ENCODE results near the gene VSIG4. TPM values are rescaled to one million over a fixed set of nuclear protein-coding genes. Genes with fewer than 3 reads are reported as not detected.
"Not testable (repeated sequence)": the region's sequence is repeated elsewhere in the genome, so short reads cannot be mapped to it uniquely, and the experiment has no call there.

VSIG4 gene
- total RNA-seq, 2 experiments from 2014 or later: not detected

DNA sequence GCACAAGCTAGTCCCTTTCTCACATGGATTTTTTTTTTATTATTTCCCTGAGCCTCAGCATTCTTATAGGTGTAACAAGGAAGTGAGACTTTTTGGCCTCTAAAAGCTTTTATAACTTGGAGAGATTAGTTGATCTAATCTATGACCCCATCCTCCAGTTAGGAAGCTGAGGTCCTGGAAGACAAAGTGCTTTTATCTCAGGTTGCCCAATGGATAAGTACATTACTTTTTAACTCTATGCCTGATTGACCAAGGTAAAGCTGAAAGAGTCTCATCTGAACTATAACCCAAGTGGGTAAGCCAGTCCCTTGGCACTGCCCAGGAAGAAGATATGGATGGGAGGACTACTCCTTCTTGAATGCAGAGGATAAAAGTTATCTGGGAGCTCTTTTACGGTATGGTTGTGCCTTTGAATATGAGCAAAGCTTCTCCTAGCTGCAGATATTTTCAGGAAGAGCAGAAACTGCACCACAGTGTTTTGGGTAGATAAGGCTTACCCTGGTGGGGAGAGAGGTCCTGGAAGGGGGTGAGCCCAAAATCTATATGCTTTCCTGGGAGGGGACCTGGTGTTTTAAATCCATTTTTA is 40.2 kb downstream of the VSIG4 start:
- peaks cover 24% of the 10 kb centered on the region for H3K4me1 Mint-ChIP-seq
- ChIA-PET POLR2A (no interaction called here), CTCF (interaction anchor here (0.5 to 1.4 kb wide), 2 partner anchors 251 to 419 kb away, joined by 3 read pairs; no protein-coding TSS in a partner anchor)
- peaks cover 2% of the 10 kb centered on the region for H3K36me3 Mint-ChIP-seq (ENCODE audit: low read depth)
- H3K27me3 Mint-ChIP-seq: no peaks in the 10 kb centered on the region
- peaks cover 2% of the 10 kb centered on the region for H3K9me3 Mint-ChIP-seq
- no peak overlapping the region for H3K27ac Mint-ChIP-seq
- DNase-seq: no peak
- H3K4me3 Mint-ChIP-seq: no peak overlapping the region

GRCh38 chrX:65999029-65999562 is 40.8 kb downstream of the VSIG4 start:
- ChIA-PET CTCF (interaction anchor here (0.5 to 1.4 kb wide), 2 partner anchors 250 to 418 kb away, joined by 3 read pairs; no protein-coding TSS in a partner anchor), POLR2A (no interaction called here)
- Mint-ChIP-seq H3K4me1 (peaks cover 24% of the 10 kb centered on the region), H3K27me3 (no peaks in the 10 kb centered on the region), H3K4me3 (no peak overlapping the region), H3K9me3 (peaks cover 2% of the 10 kb centered on the region), H3K27ac (no peak overlapping the region), H3K36me3 (ENCODE audit: low read depth) (no peaks in the 10 kb centered on the region)
- no peak for DNase-seq

- Mint-ChIP-seq H3K4me3 (no peak overlapping the region), H3K27me3 (no peaks in the 10 kb centered on the region), H3K9me3 (no peaks in the 10 kb centered on the region), H3K4me1 (peaks cover 23% of the 10 kb centered on the region), H3K27ac (no peak overlapping the region), H3K36me3 (ENCODE audit: low read depth) (no peaks in the 10 kb centered on the region)
- POLR2A ChIA-PET: no interaction called here
- DNase-seq: no peak
- CTCF ChIA-PET: interaction anchor here (1.4 kb wide), 1 partner anchor 417 kb away, joined by 3 read pairs; no protein-coding TSS in a partner anchor
These were observed 41.7 kb downstream of the VSIG4 start for GRCh38 chrX:65997978-65998717.

DNA sequence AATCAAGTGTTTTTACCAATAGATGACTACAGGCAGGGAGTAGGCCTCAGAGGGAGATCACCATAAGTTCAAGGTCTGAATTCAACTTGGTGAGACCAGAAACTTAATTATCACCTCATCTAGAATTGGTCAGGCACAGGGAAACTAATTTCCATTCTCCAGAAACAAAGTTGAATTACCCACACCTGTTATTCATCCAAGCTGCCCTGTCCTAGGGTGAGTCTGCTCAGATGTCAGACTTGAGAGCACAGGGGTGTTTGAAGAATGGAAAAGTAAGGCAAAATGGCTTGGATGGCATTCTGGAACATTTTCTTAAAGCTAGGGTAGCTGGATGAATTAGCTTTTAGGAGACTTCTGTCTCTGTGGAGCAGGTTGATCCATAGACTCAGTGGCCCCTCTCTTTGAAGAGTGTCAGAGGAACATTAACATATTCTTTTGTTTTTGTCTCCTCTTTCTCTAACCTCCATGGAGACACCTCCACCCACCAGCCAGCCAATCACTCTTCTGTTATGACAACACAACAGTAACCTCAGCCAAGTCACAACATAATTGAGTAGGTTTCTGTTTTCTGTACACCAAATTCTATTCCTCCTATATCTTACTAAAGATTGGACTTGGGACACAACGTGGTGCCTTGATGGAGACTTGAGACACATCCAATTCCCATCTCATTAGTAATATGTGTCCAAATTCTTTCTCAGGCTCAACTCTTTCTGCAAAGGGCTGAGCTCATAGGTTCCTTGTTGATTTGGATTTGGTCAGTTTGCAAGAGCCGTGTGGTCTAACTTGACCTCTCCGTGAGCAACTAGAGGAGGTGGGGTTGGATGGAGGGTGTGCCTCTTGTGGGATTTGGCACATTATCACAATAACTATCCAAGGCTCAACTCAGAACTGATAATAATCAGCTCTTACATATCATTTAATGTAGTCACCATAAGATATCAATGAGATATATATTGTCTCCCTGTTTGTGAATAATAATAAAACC is 45.1 kb downstream of the VSIG4 start:
- H3K27me3 Mint-ChIP-seq: no peaks in the 10 kb centered on the region

GRCh38 chrX:65993915-65994460 is 45.9 kb downstream of the VSIG4 start:
- Mint-ChIP-seq H3K4me1 (peaks cover 14% of the 10 kb centered on the region), H3K27me3 (no peaks in the 10 kb centered on the region), H3K36me3 (ENCODE audit: low read depth) (no peaks in the 10 kb centered on the region), H3K27ac (no peak overlapping the region), H3K4me3 (no peak overlapping the region), H3K9me3 (peaks cover 4% of the 10 kb centered on the region)
- ChIA-PET POLR2A (no interaction called here), CTCF (no interaction called here)
- DNase-seq: no peak

More for the DNA sequence above, 45.1 kb downstream of the VSIG4 start:
- Mint-ChIP-seq H3K4me1 (peaks cover 14% of the 10 kb centered on the region), H3K36me3 (ENCODE audit: low read depth) (no peaks in the 10 kb centered on the region), H3K9me3 (peaks cover 4% of the 10 kb centered on the region), H3K27ac (no peak overlapping the region), H3K4me3 (no peak overlapping the region)
- POLR2A ChIA-PET: no interaction called here
- no peak for DNase-seq
- CTCF ChIA-PET: no interaction called here

DNA sequence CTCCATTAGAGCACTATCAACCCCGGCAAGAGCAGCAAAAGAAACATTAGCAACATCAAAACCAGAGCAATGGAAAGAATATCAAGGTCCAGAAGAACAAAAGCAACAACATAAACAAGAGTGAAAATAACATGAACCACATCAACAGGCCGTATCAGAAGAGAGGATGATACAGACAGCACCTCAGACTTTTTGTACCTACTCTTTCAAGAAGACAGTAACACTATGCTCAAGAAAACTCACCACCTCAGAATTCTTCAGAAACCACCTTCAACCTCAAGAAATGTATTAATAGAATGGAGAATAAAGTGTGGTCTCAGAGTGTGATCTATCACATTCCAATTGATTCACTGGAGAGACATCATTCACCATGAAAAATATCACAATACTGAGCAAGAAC is 46.5 kb downstream of the VSIG4 start:
- no peak overlapping the region for H3K27ac Mint-ChIP-seq
- H3K4me3 Mint-ChIP-seq: no peak overlapping the region
- no peak for DNase-seq
- no peaks in the 10 kb centered on the region for H3K36me3 Mint-ChIP-seq (ENCODE audit: low read depth)
- CTCF ChIA-PET: no interaction called here
- no peaks in the 10 kb centered on the region for H3K27me3 Mint-ChIP-seq
- POLR2A ChIA-PET: no interaction called here
- peaks cover 14% of the 10 kb centered on the region for H3K4me1 Mint-ChIP-seq
- peaks cover 4% of the 10 kb centered on the region for H3K9me3 Mint-ChIP-seq

DNA sequence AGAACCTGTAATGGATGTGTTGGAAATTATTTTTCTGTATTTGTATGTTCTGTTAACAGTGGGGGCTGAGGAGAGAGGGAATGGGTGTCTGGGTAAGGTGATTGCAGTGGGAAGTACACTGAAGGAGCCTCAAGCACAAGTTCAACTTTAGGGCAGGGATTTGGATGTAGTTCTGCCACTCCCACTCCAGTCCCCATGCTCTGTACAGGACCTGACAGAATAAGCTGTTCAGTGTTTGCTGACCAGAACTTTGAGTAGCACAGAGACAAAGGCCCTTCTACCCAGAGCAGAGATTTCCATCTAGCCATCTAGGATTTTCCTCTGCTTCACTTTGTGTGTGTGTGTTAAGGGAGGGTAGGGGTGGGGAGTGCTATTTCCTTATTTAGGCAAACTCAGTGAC is 49.2 kb downstream of the VSIG4 start:
- Mint-ChIP-seq H3K4me1 (peaks cover 33% of the 10 kb centered on the region), H3K4me3 (no peak overlapping the region), H3K36me3 (ENCODE audit: low read depth) (no peaks in the 10 kb centered on the region), H3K27ac (no peak overlapping the region), H3K9me3 (peaks cover 4% of the 10 kb centered on the region), H3K27me3 (no peaks in the 10 kb centered on the region)
- ChIA-PET POLR2A (no interaction called here), CTCF (no interaction called here)
- DNase-seq: no peak

GRCh38 chrX:65987811-65988210 is 52.1 kb downstream of the VSIG4 start:
- H3K4me1 Mint-ChIP-seq: peaks cover 22% of the 10 kb centered on the region
- CTCF ChIA-PET: interaction anchor here (2.8 kb wide), 1 partner anchor 408 kb away, joined by 19 read pairs; no protein-coding TSS in a partner anchor
- H3K27me3 Mint-ChIP-seq: no peaks in the 10 kb centered on the region
- H3K36me3 Mint-ChIP-seq (ENCODE audit: low read depth): no peaks in the 10 kb centered on the region
- POLR2A ChIA-PET: no interaction called here
- no peak for DNase-seq
- peaks cover 4% of the 10 kb centered on the region for H3K9me3 Mint-ChIP-seq
- H3K27ac Mint-ChIP-seq: peak overlapping the region; percentile 35
- H3K4me3 Mint-ChIP-seq: no peak overlapping the region

DNA sequence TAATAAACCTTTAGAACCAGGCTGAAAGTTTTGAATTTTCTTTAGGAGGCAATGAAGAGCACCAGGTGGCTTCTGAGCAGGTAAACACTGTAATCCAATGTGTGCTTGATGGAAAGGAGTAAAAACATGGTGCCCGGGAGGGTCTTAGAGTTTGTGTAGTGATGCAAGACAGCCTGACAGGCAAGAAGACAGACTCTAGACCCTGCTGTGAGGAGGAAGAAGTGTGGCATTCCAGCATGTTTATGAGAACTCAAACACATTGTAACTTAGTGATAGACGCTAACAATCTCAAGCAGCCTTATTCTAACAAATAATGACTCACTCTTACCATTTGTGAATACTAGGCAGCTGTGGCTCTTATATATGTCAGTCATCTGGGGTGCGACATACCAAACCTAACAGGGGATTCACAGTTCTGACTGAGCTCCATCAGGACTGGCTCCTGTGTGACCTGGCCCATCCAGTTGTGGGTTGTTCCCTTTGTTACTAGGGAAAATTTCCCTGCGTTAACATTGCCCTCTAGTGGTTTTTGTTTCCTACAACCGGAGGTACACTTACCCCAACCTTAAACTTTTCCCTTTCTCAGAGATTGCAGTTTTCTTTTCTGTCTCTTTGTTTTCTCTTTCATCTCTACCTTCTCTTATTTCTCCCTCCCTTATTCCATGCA is 53.8 kb downstream of the VSIG4 start:
- CTCF ChIA-PET: interaction anchor here (0.6 to 2.8 kb wide), 13 partner anchors 19 to 406 kb away, joined by 3 to 19 read pairs (median 3); no protein-coding TSS in a partner anchor
- no peaks in the 10 kb centered on the region for H3K36me3 Mint-ChIP-seq (ENCODE audit: low read depth)
- H3K27me3 Mint-ChIP-seq: no peaks in the 10 kb centered on the region
- peak overlapping the region; percentile 58 for H3K27ac Mint-ChIP-seq
- POLR2A ChIA-PET: interaction anchor here (0.6 to 1.3 kb wide), 2 partner anchors 30 to 234 kb away, joined by 3 to 4 read pairs; no protein-coding TSS in a partner anchor
- peak; percentile 37 for DNase-seq
- peaks cover 22% of the 10 kb centered on the region for H3K4me1 Mint-ChIP-seq
- no peak overlapping the region for H3K4me3 Mint-ChIP-seq
- no peaks in the 10 kb centered on the region for H3K9me3 Mint-ChIP-seq

- Mint-ChIP-seq H3K9me3 (no peaks in the 10 kb centered on the region), H3K36me3 (ENCODE audit: low read depth) (no peaks in the 10 kb centered on the region), H3K4me3 (no peak overlapping the region), H3K4me1 (peaks cover 22% of the 10 kb centered on the region), H3K27me3 (no peaks in the 10 kb centered on the region), H3K27ac (no peak overlapping the region)
- DNase-seq: no peak
- POLR2A ChIA-PET: no interaction called here
- CTCF ChIA-PET: no interaction called here
These were observed 54.7 kb downstream of the VSIG4 start for GRCh38 chrX:65985211-65985610.

GRCh38 chrX:65977161-65977560 is 62.7 kb downstream of the VSIG4 start:
- H3K27ac Mint-ChIP-seq; DNase-seq; H3K36me3 Mint-ChIP-seq (ENCODE audit: low read depth); H3K4me3 Mint-ChIP-seq; H3K27me3 Mint-ChIP-seq; H3K9me3 Mint-ChIP-seq; POLR2A ChIA-PET; CTCF ChIA-PET; H3K4me1 Mint-ChIP-seq: not testable (repeated sequence)

- Mint-ChIP-seq H3K9me3 (no peaks in the 10 kb centered on the region), H3K4me1 (no peaks in the 10 kb centered on the region), H3K27me3 (no peaks in the 10 kb centered on the region), H3K27ac (no peak overlapping the region), H3K4me3 (no peak overlapping the region), H3K36me3 (ENCODE audit: low read depth) (no peaks in the 10 kb centered on the region)
- no peak for DNase-seq
- ChIA-PET CTCF (no interaction called here), POLR2A (no interaction called here)
These were observed 63.7 kb downstream of the VSIG4 start for GRCh38 chrX:65976161-65976560.
